NK-92 treated with Interleukin-12 subunit alpha and Interleukin-12 subunit beta, amount 100 ng/mL, for 24 hours (cell line): ENCODE measurements around the gene RGS10.
A peak's percentile ranks its signal among the peaks of the same experiment; 100 is the strongest.

Experiments
- DNase-seq: peaks from one replicate; lab custom pipeline; 2025; lab: John Stamatoyannopoulos, UW

The RGS10 gene

GRCh38 chr10:119497243-119497642, 45.3 kb downstream of the RGS10 start:
- no peak for DNase-seq

GRCh38 chr10:119496273-119496672, 46.2 kb downstream of the RGS10 start:
- no peak for DNase-seq

GRCh38 chr10:119495545-119495944, 47.0 kb downstream of the RGS10 start:
- no peak for DNase-seq

GRCh38 chr10:119495021-119495505, 47.5 kb downstream of the RGS10 start:
- DNase-seq: no peak

GRCh38 chr10:119494236-119495020, 48.1 kb downstream of the RGS10 start:
- DNase-seq: no peak

- DNase-seq: no peak
Measured at GRCh38 chr10:119493155-119493554, 49.4 kb downstream of the RGS10 start.

GRCh38 chr10:119491966-119492757, 50.4 kb downstream of the RGS10 start:
- DNase-seq: no peak

- no peak for DNase-seq
Measured at GRCh38 chr10:119489991-119490326, 52.6 kb downstream of the RGS10 start.

GRCh38 chr10:119488675-119489074, 53.8 kb downstream of the RGS10 start:
- no peak for DNase-seq

GRCh38 chr10:119483839-119484238, 58.7 kb downstream of the RGS10 start:
- DNase-seq: no peak

- no peak for DNase-seq
Measured at GRCh38 chr10:119483001-119483400, 59.5 kb downstream of the RGS10 start.

- DNase-seq: no peak
Measured at GRCh38 chr10:119481781-119482426, 60.6 kb downstream of the RGS10 start.

- DNase-seq: no peak
Measured at GRCh38 chr10:119480667-119481066, 61.9 kb downstream of the RGS10 start.

GRCh38 chr10:119479532-119479931, 63.0 kb downstream of the RGS10 start:
- no peak for DNase-seq

- DNase-seq: no peak
Measured at GRCh38 chr10:119478811-119479341, 63.6 kb downstream of the RGS10 start.

- DNase-seq: peak; percentile 29
Measured at GRCh38 chr10:119478111-119478802, 64.3 kb downstream of the RGS10 start.

- DNase-seq: no peak
Measured at GRCh38 chr10:119477444-119477843, 65.1 kb downstream of the RGS10 start.

- no peak for DNase-seq
Measured at GRCh38 chr10:119474606-119475005, 67.9 kb downstream of the RGS10 start.

GRCh38 chr10:119473771-119474170, 68.7 kb downstream of the RGS10 start:
- no peak for DNase-seq

- DNase-seq: no peak
Measured at GRCh38 chr10:119470920-119471702, 71.4 kb downstream of the RGS10 start.

- no peak for DNase-seq
Measured at GRCh38 chr10:119469846-119470245, 72.7 kb downstream of the RGS10 start.
